DMS 273 treated with DMSO at 0.1 percent for 48 hours (cell line): ENCODE measurements around the gene FRMD4B.
A peak's percentile ranks its signal among the peaks of the same experiment; 100 is the strongest.
"Not testable (repeated sequence)": the region's sequence is repeated elsewhere in the genome, so short reads cannot be mapped to it uniquely, and the experiment has no call there.

Source experiments
- DNase-seq: peaks from one replicate; lab custom pipeline; 2025; lab: John Stamatoyannopoulos, UW

FRMD4B gene

GRCh38 chr3:69244039-69244438, 141.8 kb downstream of the FRMD4B start:
- DNase-seq, result no peak

- no peak for DNase-seq
Measured at GRCh38 chr3:69241769-69242168, 144.1 kb downstream of the FRMD4B start.

GRCh38 chr3:69240651-69241568, 145.0 kb downstream of the FRMD4B start:
- no peak for DNase-seq

GRCh38 chr3:69239063-69239462, 146.8 kb downstream of the FRMD4B start:
- no peak for DNase-seq

GRCh38 chr3:69236812-69237707, 148.8 kb downstream of the FRMD4B start:
- DNase-seq, result no peak

GRCh38 chr3:69235882-69236281, 150.0 kb downstream of the FRMD4B start:
- DNase-seq, result no peak

GRCh38 chr3:69235227-69235626, 150.7 kb downstream of the FRMD4B start:
- DNase-seq, result not testable (repeated sequence)

GRCh38 chr3:69232482-69232881, 153.4 kb downstream of the FRMD4B start:
- DNase-seq, result no peak

GRCh38 chr3:69231929-69232440, 153.9 kb downstream of the FRMD4B start:
- no peak for DNase-seq

GRCh38 chr3:69226071-69226470, 159.8 kb downstream of the FRMD4B start:
- DNase-seq, result no peak

GRCh38 chr3:69219101-69219708, 166.7 kb downstream of the FRMD4B start:
- DNase-seq, result no peak

- no peak for DNase-seq
Measured at GRCh38 chr3:69218079-69218478, 167.8 kb downstream of the FRMD4B start.

- no peak for DNase-seq
Measured at GRCh38 chr3:69216981-69217380, 168.9 kb downstream of the FRMD4B start.

- DNase-seq, result no peak
Measured at GRCh38 chr3:69214241-69214640, 171.6 kb downstream of the FRMD4B start.

GRCh38 chr3:69212411-69213160, 173.3 kb downstream of the FRMD4B start:
- DNase-seq, result no peak

- DNase-seq, result no peak
Measured at GRCh38 chr3:69210068-69210730, 175.7 kb downstream of the FRMD4B start.

GRCh38 chr3:69209413-69209812, 176.5 kb downstream of the FRMD4B start:
- no peak for DNase-seq

- no peak for DNase-seq
Measured at GRCh38 chr3:69207031-69207430, 178.9 kb downstream of the FRMD4B start.

- DNase-seq, result no peak
Measured at GRCh38 chr3:69205385-69205784, 180.5 kb downstream of the FRMD4B start.

GRCh38 chr3:69204315-69204957, 181.5 kb downstream of the FRMD4B start:
- peak; percentile 2 for DNase-seq
